ENCODE results near the gene APAF1.
"Not testable (repeated sequence)": the region's sequence is repeated elsewhere in the genome, so short reads cannot be mapped to it uniquely, and the experiment has no call there.

Gene APAF1

GRCh38 chr12:98644712-98645571, at the start of gene APAF1, which contains the start of gene IKBIP:
TSS of gene APAF1 (plus strand) at chr12:98645290. CDS start at chr12:98648360, 3,070 bp downstream.
TSS of gene IKBIP (minus strand) at chr12:98644788. CDS start at chr12:98644701, 87 bp downstream.
- DNase-seq (ENCODE audit: low read depth, low spot score), result peak; percentile 94

GRCh38 chr12:98597313-98597712, 47.8 kb upstream of the APAF1 start:
- DNase-seq (ENCODE audit: low read depth, low spot score), result not testable (repeated sequence)

GRCh38 chr12:98601924-98602323, 43.2 kb upstream of the APAF1 start:
- DNase-seq (ENCODE audit: low read depth, low spot score), result no peak

- DNase-seq (ENCODE audit: low read depth, low spot score), result no peak
Measured at GRCh38 chr12:98606359-98606988, 38.6 kb upstream of the APAF1 start.

GRCh38 chr12:98610596-98610995, 34.5 kb upstream of the APAF1 start:
- no peak for DNase-seq (ENCODE audit: low read depth, low spot score)

GRCh38 chr12:98612696-98613334, 32.3 kb upstream of the APAF1 start:
- DNase-seq (ENCODE audit: low read depth, low spot score), result no peak

- DNase-seq (ENCODE audit: low read depth, low spot score), result no peak
Measured at GRCh38 chr12:98618952-98619351, 26.1 kb upstream of the APAF1 start.

GRCh38 chr12:98635657-98636323, 9.3 kb upstream of the APAF1 start:
- no peak for DNase-seq (ENCODE audit: low read depth, low spot score)

GRCh38 chr12:98637068-98637467, 8.0 kb upstream of the APAF1 start:
- no peak for DNase-seq (ENCODE audit: low read depth, low spot score)

- DNase-seq (ENCODE audit: low read depth, low spot score), result no peak
Measured at GRCh38 chr12:98638009-98638408, 7.1 kb upstream of the APAF1 start.

- no peak for DNase-seq (ENCODE audit: low read depth, low spot score)
Measured at GRCh38 chr12:98639491-98639890, 5.6 kb upstream of the APAF1 start.

- not testable (repeated sequence) for DNase-seq (ENCODE audit: low read depth, low spot score)
Measured at GRCh38 chr12:98642801-98643200, 2.3 kb upstream of the APAF1 start.

GRCh38 chr12:98644433-98644711, 718 bp upstream of the APAF1 start:
- no peak for DNase-seq (ENCODE audit: low read depth, low spot score)

GRCh38 chr12:98645572-98646067, 530 bp downstream of the APAF1 start:
- no peak for DNase-seq (ENCODE audit: low read depth, low spot score)

- DNase-seq (ENCODE audit: low read depth, low spot score), result no peak
Measured at GRCh38 chr12:98646294-98647090, 1.4 kb downstream of the APAF1 start.

GRCh38 chr12:98651328-98651727, 6.2 kb downstream of the APAF1 start:
- DNase-seq (ENCODE audit: low read depth, low spot score), result no peak

- no peak for DNase-seq (ENCODE audit: low read depth, low spot score)
Measured at GRCh38 chr12:98653866-98654493, 8.9 kb downstream of the APAF1 start.

GRCh38 chr12:98656289-98657101, 11.4 kb downstream of the APAF1 start:
- no peak for DNase-seq (ENCODE audit: low read depth, low spot score)

- DNase-seq (ENCODE audit: low read depth, low spot score), result no peak
Measured at GRCh38 chr12:98660521-98660920, 15.4 kb downstream of the APAF1 start.

GRCh38 chr12:98669751-98670150, 24.7 kb downstream of the APAF1 start:
- no peak for DNase-seq (ENCODE audit: low read depth, low spot score)

Data from smooth muscle cell of the brain vasculature (primary cell).